ENCODE results near the gene TTYH3.

The TTYH3 gene

GRCh38 chr7:2649139-2649838 lies 17.5 kb downstream of the TTYH3 start:
- no peak for DNase-seq (ENCODE audit: low read depth)

DNA sequence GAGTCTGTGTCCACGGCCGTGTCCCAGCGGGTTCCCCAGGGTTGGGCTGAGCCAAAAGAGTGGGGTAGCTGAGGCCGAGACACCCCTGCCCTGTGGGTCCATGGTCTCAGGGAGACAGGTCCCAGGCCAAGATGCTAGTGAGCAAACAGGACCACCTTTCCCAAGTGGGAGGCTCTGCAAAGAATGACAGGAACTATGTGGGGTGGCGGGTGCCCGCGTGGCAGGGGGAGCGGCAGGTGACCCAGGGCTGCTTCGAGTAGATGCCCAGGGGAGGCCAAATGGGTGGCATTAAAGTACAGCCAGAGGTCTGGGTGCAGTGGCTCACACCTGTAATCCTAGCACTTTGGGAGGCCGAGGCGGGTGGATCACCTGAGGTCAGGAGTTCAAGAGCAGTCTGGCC lies 18.2 kb downstream of the TTYH3 start:
- DNase-seq (ENCODE audit: low read depth) = no peak

DNA sequence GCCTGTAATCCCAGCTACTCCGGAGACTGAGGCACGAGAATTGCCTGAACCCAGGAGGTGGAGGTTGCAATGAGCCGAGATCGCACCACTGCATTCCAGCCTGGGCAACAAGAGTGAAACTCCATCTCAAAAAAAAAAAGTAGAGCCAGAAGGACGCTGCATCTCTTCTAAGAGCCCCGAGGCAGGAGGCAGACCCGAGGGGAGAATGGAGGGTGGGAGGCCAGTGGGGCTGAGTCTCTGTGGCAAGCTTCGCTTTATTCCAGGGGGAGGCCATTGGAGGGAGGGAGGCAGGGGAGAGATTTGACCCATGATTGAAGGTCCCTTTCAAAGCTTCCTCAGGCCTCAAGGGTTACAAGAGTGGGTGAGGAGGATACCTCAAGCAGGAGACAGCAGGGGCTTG lies 18.7 kb downstream of the TTYH3 start:
- DNase-seq (ENCODE audit: low read depth) = no peak

DNA sequence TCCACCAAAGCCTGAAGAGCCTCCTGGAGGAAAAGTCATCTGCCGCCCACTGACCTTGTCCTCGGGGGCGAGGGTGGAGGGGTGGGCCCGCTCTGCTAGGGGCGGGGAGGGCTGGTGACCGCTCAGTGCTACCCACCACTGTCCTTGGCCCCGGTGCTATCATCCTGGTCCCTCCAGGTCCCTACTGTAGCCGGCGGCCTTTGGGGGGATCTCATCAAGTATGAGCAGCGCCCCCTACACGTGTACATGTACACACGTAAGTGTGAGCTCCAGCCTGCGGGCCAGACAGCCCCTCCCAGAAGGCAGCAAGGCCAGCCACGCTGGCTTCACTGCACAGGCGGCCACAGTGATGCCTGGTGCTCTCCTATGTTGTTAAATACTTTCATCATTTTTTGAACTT lies 19.6 kb downstream of the TTYH3 start:
- DNase-seq (ENCODE audit: low read depth) = no peak

- no peak for DNase-seq (ENCODE audit: low read depth)
Observed at GRCh38 chr7:2651847-2652735, 20.3 kb downstream of the TTYH3 start.

GRCh38 chr7:2652736-2653060 lies 20.9 kb downstream of the TTYH3 start:
- DNase-seq (ENCODE audit: low read depth) = no peak

- DNase-seq (ENCODE audit: low read depth) = no peak
Observed at GRCh38 chr7:2654059-2654458, 22.3 kb downstream of the TTYH3 start.

DNA sequence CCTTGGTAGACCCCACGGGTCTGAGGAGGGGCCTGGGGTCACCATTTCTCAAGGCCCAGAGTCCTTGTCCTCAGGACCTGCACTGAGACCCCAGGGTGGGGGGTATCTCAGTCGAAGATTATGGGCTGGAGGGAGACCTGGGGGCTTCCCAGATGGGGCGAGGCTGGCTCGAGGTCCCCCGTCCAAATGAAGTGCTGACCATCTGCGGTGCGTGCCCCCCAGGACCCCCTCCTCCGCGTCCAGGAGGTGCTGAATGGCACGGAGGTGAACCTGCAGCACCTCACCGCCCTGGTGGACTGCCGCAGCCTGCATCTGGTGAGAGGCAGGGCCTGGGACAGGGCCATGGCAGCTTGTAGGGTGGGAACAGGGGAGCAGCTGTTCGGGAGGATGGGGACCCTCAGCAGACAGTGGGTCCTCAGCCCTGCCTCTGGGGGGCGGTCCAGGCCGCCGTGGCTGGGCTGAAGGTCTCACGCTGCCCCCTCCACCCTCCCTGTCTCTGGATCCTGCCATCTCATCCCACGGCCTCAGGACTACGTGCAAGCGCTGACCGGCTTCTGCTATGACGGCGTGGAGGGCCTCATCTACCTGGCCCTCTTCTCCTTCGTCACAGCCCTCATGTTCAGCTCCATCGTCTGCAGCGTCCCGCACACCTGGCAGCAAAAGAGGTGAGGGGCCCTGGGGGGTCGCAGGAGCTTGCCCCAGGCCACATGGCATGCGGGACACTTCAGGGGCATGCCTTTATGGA lies 24.3 kb downstream of the TTYH3 start:
- no peak for DNase-seq (ENCODE audit: low read depth)

DNA sequence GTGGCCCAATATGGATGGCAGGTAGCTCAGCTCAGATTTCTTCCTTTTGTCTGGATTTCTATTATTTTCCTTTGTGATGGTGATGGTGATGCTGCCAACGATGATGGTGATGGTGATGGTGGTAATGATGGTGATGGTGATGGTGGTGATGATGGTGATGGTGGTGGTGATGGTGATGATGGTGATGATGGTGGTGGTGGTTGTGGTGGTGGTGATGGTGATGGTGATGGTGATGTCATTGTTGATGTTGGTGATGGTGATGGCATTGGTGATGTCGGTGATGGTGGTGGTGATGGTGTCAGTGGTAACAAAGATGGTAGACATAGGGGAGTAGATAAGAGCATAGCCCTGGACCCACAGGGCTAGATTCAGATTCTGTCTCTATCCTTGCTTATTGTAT lies 25.4 kb downstream of the TTYH3 start:
- DNase-seq (ENCODE audit: low read depth) = no peak

- DNase-seq (ENCODE audit: low read depth) = no peak
Observed at GRCh38 chr7:2657920-2658671, 26.3 kb downstream of the TTYH3 start.

GRCh38 chr7:2658941-2659340 lies 27.2 kb downstream of the TTYH3 start:
- DNase-seq (ENCODE audit: low read depth) = no peak

GRCh38 chr7:2659556-2660358 lies 28.0 kb downstream of the TTYH3 start:
- no peak for DNase-seq (ENCODE audit: low read depth)

GRCh38 chr7:2660359-2661095 lies 28.7 kb downstream of the TTYH3 start:
- DNase-seq (ENCODE audit: low read depth) = no peak

GRCh38 chr7:2661096-2661449 lies 29.3 kb downstream of the TTYH3 start:
- DNase-seq (ENCODE audit: low read depth) = no peak

DNA sequence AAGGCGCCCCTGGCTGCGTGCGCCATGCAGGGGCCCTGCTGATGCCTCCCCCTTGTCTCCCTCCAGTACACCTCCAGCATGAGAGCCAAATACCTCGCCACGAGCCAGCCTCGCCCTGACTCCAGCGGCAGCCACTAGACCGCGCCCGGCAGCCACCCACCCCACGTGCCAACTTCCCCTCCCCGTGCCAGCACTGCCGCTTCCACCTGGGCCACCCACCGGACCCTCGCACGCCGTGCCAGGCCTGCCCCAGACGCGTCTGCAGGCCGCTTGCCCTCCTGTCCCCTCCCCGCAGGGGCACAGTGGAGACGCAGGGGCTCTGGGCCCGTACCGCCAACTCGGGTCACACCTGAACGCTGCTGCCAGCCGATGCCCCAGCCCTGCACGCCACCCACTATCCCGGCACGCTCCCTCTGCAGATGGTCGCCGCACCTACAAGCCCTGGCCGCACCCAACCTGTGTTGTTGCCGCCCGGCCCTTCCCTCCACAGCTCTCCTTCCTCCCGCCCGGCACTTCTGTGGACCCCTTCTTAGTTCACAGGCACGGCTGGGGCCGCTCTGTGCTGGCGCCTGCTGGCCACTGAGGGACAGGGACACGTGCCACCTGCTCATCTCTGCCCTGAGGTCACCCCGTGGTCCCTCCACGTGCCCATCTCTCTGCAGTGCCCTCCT lies 30.0 kb downstream of the TTYH3 start:
- DNase-seq (ENCODE audit: low read depth) = no peak

GRCh38 chr7:2662273-2663120 lies 30.7 kb downstream of the TTYH3 start:
- DNase-seq (ENCODE audit: low read depth) = no peak

GRCh38 chr7:2663121-2663886 lies 31.5 kb downstream of the TTYH3 start:
- DNase-seq (ENCODE audit: low read depth) = no peak

- no peak for DNase-seq (ENCODE audit: low read depth)
Observed at GRCh38 chr7:2663960-2664359, 32.2 kb downstream of the TTYH3 start.

Measured in activated T-cell treated with anti-CD3 and anti-CD28 coated beads for 24 hours (primary cell).